ENCODE results near the gene RAMP1.

DNA sequence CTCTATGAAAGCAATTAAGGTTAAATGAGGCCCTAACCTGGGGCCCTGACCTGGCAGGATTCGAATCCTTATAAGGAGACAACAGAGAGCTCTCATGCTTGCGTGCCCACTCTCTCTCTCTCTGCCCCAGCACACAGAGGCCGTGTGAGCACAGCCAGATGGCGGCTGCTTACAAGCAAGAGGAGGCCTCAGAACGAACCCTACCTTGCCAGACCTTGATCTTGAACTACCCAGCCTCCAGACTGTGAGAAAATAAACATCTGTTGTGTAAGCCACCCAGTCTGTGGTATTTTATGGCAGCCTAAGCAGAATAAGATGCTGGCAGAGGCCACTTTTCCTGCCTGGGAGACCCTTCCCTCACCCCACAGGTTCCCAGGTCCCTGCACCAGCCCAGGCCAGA, 102.2 kb downstream of the RAMP1 start:
- TF ChIP-seq, protein P1, sequence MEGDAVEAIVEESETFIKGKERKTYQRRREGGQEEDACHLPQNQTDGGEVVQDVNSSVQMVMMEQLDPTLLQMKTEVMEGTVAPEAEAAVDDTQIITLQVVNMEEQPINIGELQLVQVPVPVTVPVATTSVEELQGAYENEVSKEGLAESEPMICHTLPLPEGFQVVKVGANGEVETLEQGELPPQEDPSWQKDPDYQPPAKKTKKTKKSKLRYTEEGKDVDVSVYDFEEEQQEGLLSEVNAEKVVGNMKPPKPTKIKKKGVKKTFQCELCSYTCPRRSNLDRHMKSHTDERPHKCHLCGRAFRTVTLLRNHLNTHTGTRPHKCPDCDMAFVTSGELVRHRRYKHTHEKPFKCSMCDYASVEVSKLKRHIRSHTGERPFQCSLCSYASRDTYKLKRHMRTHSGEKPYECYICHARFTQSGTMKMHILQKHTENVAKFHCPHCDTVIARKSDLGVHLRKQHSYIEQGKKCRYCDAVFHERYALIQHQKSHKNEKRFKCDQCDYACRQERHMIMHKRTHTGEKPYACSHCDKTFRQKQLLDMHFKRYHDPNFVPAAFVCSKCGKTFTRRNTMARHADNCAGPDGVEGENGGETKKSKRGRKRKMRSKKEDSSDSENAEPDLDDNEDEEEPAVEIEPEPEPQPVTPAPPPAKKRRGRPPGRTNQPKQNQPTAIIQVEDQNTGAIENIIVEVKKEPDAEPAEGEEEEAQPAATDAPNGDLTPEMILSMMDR (IDR thresholded peaks at IDR 0.05; ENCODE audit: poor library complexity, severe bottlenecking): no peak
- no peak for TF ChIP-seq POLR2AphosphoS5 (IDR thresholded peaks at IDR 0.05)
- no peak for TF ChIP-seq MXI1 (conservative IDR thresholded peaks at IDR 0.05; ENCODE audit: poor library complexity, severe bottlenecking)
- TF ChIP-seq EZH2 (IDR thresholded peaks at IDR 0.05; ENCODE audit: borderline replicate concordance, insufficient read depth, low read length, poor library complexity, severe bottlenecking): no peak
- TF ChIP-seq RAD21 (conservative IDR thresholded peaks at IDR 0.05): no peak
